ENCODE measurements around the gene ALMS1.
"Not testable (repeated sequence)": the region's sequence is repeated elsewhere in the genome, so short reads cannot be mapped to it uniquely, and the experiment has no call there.

ALMS1 gene

DNA sequence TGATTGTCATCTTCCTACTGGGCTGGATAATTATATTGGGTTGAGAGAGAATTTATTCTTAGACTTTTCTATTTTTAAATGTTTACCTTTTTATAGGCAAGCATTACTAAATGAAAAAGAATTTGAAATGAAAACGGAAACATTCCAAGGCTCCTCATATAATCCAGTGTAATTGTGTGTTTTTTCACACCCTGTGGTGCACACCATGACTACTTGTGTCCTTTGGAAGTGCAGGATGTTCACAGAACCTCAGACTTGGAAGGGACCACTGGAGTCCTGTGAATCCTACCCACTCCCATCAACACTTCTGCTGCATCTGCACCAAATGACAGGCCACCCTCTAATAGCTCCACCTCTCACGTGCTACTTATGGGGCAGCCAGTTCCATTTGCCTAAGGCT is 208.6 kb downstream of the ALMS1 start:
- Histone ChIP-seq H3K79me2 (ENCODE audit: insufficient read depth, low read length) (no peaks in the 10 kb centered on the region), H3K27me3 (ENCODE audit: insufficient read depth, low read length, poor library complexity) (no peaks in the 10 kb centered on the region), H3K4me2 (ENCODE audit: insufficient read depth, low read length) (no peak overlapping the region), H3K9me3 (ENCODE audit: insufficient read depth, low read length, severe bottlenecking) (no peaks in the 10 kb centered on the region), H2AFZ (ENCODE audit: low read depth, low read length) (no peak overlapping the region), H3K9ac (ENCODE audit: low read depth, low read length) (no peak overlapping the region), H3K36me3 (ENCODE audit: insufficient read depth, low read length) (peaks cover 14% of the 10 kb centered on the region), H3K4me1 (ENCODE audit: insufficient read depth, low read length) (no peaks in the 10 kb centered on the region), H3K27ac (ENCODE audit: low read length) (no peak overlapping the region), H3K4me3 (ENCODE audit: low read depth in 1 of 2, low read length in 2 of 2) (no peak overlapping the region), H4K20me1 (ENCODE audit: insufficient read depth, low read length) (no peaks in the 10 kb centered on the region)
- TF ChIP-seq, protein P1, sequence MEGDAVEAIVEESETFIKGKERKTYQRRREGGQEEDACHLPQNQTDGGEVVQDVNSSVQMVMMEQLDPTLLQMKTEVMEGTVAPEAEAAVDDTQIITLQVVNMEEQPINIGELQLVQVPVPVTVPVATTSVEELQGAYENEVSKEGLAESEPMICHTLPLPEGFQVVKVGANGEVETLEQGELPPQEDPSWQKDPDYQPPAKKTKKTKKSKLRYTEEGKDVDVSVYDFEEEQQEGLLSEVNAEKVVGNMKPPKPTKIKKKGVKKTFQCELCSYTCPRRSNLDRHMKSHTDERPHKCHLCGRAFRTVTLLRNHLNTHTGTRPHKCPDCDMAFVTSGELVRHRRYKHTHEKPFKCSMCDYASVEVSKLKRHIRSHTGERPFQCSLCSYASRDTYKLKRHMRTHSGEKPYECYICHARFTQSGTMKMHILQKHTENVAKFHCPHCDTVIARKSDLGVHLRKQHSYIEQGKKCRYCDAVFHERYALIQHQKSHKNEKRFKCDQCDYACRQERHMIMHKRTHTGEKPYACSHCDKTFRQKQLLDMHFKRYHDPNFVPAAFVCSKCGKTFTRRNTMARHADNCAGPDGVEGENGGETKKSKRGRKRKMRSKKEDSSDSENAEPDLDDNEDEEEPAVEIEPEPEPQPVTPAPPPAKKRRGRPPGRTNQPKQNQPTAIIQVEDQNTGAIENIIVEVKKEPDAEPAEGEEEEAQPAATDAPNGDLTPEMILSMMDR (IDR thresholded peaks at IDR 0.05; ENCODE audit: borderline replicate concordance, extremely low read depth, low read length, poor library complexity, severe bottlenecking): no peak
- no peak for TF ChIP-seq EZH2 (IDR thresholded peaks at IDR 0.05; ENCODE audit: borderline replicate concordance, low read depth, low read length, severe bottlenecking)
- no peak for DNase-seq
- ATAC-seq (ENCODE audit: insufficient read depth, low read depth): no peak

DNA sequence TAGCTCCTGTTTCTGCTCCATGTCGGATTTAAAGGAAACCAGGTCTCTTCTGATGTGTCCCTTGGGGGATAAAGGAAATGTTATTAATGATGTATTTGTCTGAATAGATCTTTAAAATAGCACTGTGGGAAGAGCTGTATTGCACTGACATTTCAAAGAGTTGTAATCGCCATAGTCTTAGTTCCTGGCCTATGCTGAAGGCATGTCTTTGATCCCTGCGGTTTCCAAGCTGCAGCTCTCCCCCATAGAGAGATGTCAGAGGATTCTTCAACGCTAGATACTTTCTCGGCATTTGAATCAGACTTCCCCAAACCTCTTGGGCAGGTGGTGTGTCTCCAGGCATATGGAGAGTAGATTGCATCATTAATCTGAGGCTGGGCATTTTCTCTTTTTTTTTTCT is 216.1 kb downstream of the ALMS1 start:
- TF ChIP-seq, protein P1 (IDR thresholded peaks at IDR 0.05; ENCODE audit: borderline replicate concordance, extremely low read depth, low read length, poor library complexity, severe bottlenecking): no peak
- no peak for TF ChIP-seq EZH2 (IDR thresholded peaks at IDR 0.05; ENCODE audit: borderline replicate concordance, low read depth, low read length, severe bottlenecking)
- Histone ChIP-seq H3K9me3 (ENCODE audit: insufficient read depth, low read length, severe bottlenecking) (no peaks in the 10 kb centered on the region), H3K4me2 (ENCODE audit: insufficient read depth, low read length) (no peak overlapping the region), H4K20me1 (ENCODE audit: insufficient read depth, low read length) (no peaks in the 10 kb centered on the region), H3K27me3 (ENCODE audit: insufficient read depth, low read length, poor library complexity) (no peaks in the 10 kb centered on the region), H3K9ac (ENCODE audit: low read depth, low read length) (no peak overlapping the region), H3K4me3 (ENCODE audit: low read depth in 1 of 2, low read length in 2 of 2) (no peak overlapping the region), H3K36me3 (ENCODE audit: insufficient read depth, low read length) (peaks cover 45% of the 10 kb centered on the region), H3K79me2 (ENCODE audit: insufficient read depth, low read length) (no peaks in the 10 kb centered on the region), H2AFZ (ENCODE audit: low read depth, low read length) (no peak overlapping the region), H3K27ac (ENCODE audit: low read length) (no peak overlapping the region), H3K4me1 (ENCODE audit: insufficient read depth, low read length) (no peaks in the 10 kb centered on the region)
- ATAC-seq (ENCODE audit: insufficient read depth, low read depth): no peak
- no peak for DNase-seq

DNA sequence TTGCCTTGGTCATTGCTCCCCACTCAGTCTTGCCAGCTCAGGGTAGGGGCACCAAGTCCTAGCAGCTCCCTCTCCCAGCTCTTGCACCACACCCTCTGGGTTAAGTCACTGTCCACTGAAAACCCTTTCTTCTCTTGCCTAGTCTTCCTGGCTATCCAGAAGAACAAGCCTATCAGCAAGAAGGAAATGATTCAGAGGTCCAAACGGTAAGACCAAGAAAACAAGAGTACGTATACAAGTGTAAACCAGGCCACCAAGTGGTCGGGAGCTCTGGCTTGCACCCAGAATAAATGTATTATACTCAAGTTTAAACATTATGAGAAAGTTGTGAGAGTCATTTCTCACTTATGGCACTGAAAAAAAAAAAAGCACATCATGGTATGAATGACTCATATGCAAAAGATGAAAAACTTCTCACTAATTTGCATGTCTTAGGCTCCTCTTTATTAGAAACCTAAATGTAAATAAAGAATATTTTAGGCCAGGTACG is 217.5 kb downstream of the ALMS1 start:
- DNase-seq; H3K4me3 ChIP-seq (ENCODE audit: low read depth in 1 of 2, low read length in 2 of 2); H4K20me1 ChIP-seq (ENCODE audit: insufficient read depth, low read length); ATAC-seq (ENCODE audit: insufficient read depth, low read depth); H3K4me2 ChIP-seq (ENCODE audit: insufficient read depth, low read length); H3K9ac ChIP-seq (ENCODE audit: low read depth, low read length); H3K9me3 ChIP-seq (ENCODE audit: insufficient read depth, low read length, severe bottlenecking); H2AFZ ChIP-seq (ENCODE audit: low read depth, low read length); H3K79me2 ChIP-seq (ENCODE audit: insufficient read depth, low read length); H3K4me1 ChIP-seq (ENCODE audit: insufficient read depth, low read length); H3K27ac ChIP-seq (ENCODE audit: low read length); H3K27me3 ChIP-seq (ENCODE audit: insufficient read depth, low read length, poor library complexity): not testable (repeated sequence)
- H3K36me3 ChIP-seq (ENCODE audit: insufficient read depth, low read length): peaks cover 48% of the 10 kb centered on the region

DNA sequence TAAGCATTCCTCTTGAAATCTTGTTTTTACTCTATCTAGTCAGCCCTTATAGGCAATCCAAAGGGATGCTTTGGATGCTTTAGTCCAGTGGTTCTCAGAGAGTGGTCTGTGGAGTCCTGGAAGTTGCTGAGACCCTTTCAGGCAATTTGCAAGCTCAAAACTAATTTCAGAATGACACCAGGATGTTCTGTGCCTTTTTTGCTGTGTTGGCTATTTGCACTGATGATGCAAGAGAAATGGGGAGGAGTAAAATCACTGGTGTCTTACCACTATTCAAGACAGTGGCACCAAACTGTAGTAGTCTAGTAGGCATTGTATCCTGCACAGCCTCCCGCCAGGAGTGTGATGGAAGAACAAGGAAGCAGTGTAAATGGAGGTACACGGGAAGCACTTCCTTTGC is 219.0 kb downstream of the ALMS1 start:
- H4K20me1 ChIP-seq (ENCODE audit: insufficient read depth, low read length); H3K9me3 ChIP-seq (ENCODE audit: insufficient read depth, low read length, severe bottlenecking); H3K4me3 ChIP-seq (ENCODE audit: low read depth in 1 of 2, low read length in 2 of 2); H3K79me2 ChIP-seq (ENCODE audit: insufficient read depth, low read length); H3K27ac ChIP-seq (ENCODE audit: low read length); H2AFZ ChIP-seq (ENCODE audit: low read depth, low read length); H3K4me1 ChIP-seq (ENCODE audit: insufficient read depth, low read length); DNase-seq; H3K9ac ChIP-seq (ENCODE audit: low read depth, low read length); H3K27me3 ChIP-seq (ENCODE audit: insufficient read depth, low read length, poor library complexity); H3K4me2 ChIP-seq (ENCODE audit: insufficient read depth, low read length); ATAC-seq (ENCODE audit: insufficient read depth, low read depth): not testable (repeated sequence)
- H3K36me3 ChIP-seq (ENCODE audit: insufficient read depth, low read length): peaks cover 55% of the 10 kb centered on the region
